HG03064 (cell line): ENCODE data around the gene RAPGEF3.

Experiments used
- ATAC-seq: cut with Tn5 transposase; IDR thresholded peaks from one replicate; pipeline ENCODE4 v1.9.1; 2021; ENCODE audit warnings: low read depth; ENCODE audit not compliant: unreplicated experiment

The RAPGEF3 gene

GRCh38 chr12:47762850-47763465 lies 4.3 kb upstream of the RAPGEF3 start:
- no peak for ATAC-seq

GRCh38 chr12:47758584-47758833 lies 171 bp downstream of the RAPGEF3 start:
- no peak for ATAC-seq

- no peak for ATAC-seq
Measured at GRCh38 chr12:47757840-47758583, 668 bp downstream of the RAPGEF3 start.

- ATAC-seq = no peak
Measured at GRCh38 chr12:47757364-47757839, 1.3 kb downstream of the RAPGEF3 start.

- peak; percentile 63 for ATAC-seq
Measured at GRCh38 chr12:47755655-47756562, 2.8 kb downstream of the RAPGEF3 start.

GRCh38 chr12:47754881-47755280 lies 3.8 kb downstream of the RAPGEF3 start:
- ATAC-seq = peak; percentile 28

- ATAC-seq = no peak
Measured at GRCh38 chr12:47754126-47754525, 4.6 kb downstream of the RAPGEF3 start.

- ATAC-seq = no peak
Measured at GRCh38 chr12:47753021-47754001, 5.4 kb downstream of the RAPGEF3 start.

- ATAC-seq = no peak
Measured at GRCh38 chr12:47752552-47752951, 6.1 kb downstream of the RAPGEF3 start.

- no peak for ATAC-seq
Measured at GRCh38 chr12:47752121-47752520, 6.6 kb downstream of the RAPGEF3 start.

- no peak for ATAC-seq
Measured at GRCh38 chr12:47751561-47751960, 7.1 kb downstream of the RAPGEF3 start.

GRCh38 chr12:47750916-47751470 lies 7.7 kb downstream of the RAPGEF3 start:
- no peak for ATAC-seq

GRCh38 chr12:47750229-47750798 lies 8.4 kb downstream of the RAPGEF3 start:
- ATAC-seq = no peak

- no peak for ATAC-seq
Measured at GRCh38 chr12:47748899-47749298, 9.8 kb downstream of the RAPGEF3 start.

GRCh38 chr12:47748507-47748828 lies 10.2 kb downstream of the RAPGEF3 start:
- no peak for ATAC-seq

GRCh38 chr12:47747596-47748506 lies 10.8 kb downstream of the RAPGEF3 start:
- no peak for ATAC-seq

GRCh38 chr12:47747126-47747525 lies 11.6 kb downstream of the RAPGEF3 start:
- no peak for ATAC-seq

GRCh38 chr12:47746523-47746922 lies 12.2 kb downstream of the RAPGEF3 start:
- ATAC-seq = no peak

GRCh38 chr12:47746073-47746472 lies 12.6 kb downstream of the RAPGEF3 start:
- ATAC-seq = no peak
